ENCODE results near the gene DGKI.
A peak's percentile ranks its signal among the peaks of the same experiment; 100 is the strongest.

DGKI gene

DNA sequence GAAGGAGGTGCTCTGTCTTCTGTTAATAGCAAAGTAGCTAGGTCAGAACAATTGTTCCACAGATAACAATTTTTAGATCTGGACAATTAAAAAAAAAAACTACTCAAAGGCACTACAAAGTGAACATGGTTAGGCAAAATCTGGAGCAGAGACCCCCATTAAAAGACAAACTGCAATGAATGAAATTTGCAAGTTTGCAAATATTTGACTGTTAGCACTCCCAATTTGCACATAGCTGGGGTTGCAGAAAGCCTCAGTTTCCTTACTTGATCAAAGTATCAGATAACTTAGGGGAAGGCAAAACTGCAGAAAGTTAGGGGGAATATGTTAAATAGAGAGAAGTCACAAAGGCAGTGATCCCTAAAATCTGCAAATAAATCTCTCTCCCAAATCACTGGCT lies 68.3 kb downstream of the DGKI start:
- DNase-seq: no peak

- no peak for DNase-seq
These were observed 72.0 kb downstream of the DGKI start for GRCh38 chr7:137774793-137775201.

DNA sequence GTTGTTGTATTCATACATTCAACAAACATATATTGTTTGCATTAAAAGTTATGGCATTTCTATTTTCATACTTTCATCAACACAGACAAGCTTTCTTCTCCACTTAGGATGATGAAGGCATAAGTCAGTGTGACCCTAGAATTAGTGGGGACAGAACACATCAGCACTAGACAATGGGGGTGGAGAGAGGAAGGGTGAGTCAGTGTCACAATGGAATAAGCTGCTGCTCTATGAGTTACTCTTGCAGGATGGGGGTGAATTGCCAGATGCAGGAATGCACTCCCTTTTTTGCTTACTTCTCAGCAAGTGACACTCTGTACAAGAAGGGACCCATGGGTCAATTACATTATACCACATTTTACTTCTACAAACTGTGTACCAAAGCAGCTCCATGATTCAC lies 74.0 kb downstream of the DGKI start:
- no peak for DNase-seq

- no peak for DNase-seq
These were observed 74.5 kb downstream of the DGKI start for GRCh38 chr7:137772316-137772715.

- DNase-seq: no peak
These were observed 75.1 kb downstream of the DGKI start for GRCh38 chr7:137771679-137772078.

DNA sequence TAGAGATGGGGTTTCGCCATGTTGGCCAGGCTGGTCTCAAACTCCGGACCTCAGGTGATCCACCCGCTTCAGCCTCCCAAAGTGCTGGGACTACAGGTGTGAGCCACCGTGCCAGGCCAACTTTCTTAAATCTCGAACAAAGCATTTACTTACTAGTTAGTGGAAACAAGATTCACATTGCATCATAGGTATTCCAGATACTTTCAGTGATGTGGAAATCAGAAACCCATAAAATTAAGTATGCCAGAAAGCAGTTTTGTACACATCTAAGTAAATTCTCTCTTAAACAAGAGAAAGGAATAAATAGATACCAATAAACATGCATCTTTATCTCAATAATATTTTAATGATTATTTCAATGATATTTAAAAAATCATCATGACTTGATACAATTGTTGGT lies 75.5 kb downstream of the DGKI start:
- DNase-seq: no peak

GRCh38 chr7:137768366-137768765 lies 78.4 kb downstream of the DGKI start:
- DNase-seq: no peak

GRCh38 chr7:137762334-137762733 lies 84.4 kb downstream of the DGKI start:
- DNase-seq: no peak

- no peak for DNase-seq
These were observed 86.7 kb downstream of the DGKI start for GRCh38 chr7:137760111-137760510.

DNA sequence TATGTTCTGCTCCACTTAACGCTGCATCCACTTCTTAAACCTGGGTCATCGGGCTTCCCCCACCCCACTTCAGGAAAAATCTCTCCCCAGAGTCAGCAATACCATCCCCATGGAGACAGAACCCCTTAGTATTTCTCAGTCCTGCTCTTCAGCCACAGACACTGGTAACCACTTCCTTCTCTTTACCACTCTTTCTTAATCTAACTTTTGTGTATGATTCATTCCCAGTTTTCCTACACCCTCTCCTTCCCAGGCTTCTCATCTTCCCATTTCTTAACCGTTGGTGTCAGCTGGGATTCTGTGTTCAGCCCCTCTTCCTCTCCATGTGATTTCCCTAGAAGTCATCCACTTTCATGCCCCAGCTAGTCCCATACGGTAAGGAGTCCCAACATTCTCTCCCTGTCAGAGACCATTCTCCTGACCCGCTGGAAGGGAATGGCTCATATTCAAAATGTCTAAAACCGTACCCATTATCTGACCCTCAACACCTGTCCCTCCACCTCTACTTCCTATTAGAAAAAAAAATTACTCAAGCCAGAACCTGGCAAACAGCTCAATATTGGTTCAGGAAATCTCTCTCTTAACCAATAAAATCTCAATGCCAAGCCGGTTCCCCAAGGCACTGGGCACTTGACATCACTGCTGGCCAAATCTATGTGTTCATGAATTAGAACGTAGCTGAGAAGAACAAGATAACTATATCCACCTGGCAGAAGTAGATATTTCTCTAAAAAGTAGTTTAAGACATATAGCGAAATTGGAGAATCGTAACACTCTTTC lies 89.4 kb downstream of the DGKI start:
- DNase-seq: no peak

GRCh38 chr7:137755846-137756651 lies 90.7 kb downstream of the DGKI start:
- no peak for DNase-seq

GRCh38 chr7:137755427-137755826 lies 91.3 kb downstream of the DGKI start:
- DNase-seq: no peak

DNA sequence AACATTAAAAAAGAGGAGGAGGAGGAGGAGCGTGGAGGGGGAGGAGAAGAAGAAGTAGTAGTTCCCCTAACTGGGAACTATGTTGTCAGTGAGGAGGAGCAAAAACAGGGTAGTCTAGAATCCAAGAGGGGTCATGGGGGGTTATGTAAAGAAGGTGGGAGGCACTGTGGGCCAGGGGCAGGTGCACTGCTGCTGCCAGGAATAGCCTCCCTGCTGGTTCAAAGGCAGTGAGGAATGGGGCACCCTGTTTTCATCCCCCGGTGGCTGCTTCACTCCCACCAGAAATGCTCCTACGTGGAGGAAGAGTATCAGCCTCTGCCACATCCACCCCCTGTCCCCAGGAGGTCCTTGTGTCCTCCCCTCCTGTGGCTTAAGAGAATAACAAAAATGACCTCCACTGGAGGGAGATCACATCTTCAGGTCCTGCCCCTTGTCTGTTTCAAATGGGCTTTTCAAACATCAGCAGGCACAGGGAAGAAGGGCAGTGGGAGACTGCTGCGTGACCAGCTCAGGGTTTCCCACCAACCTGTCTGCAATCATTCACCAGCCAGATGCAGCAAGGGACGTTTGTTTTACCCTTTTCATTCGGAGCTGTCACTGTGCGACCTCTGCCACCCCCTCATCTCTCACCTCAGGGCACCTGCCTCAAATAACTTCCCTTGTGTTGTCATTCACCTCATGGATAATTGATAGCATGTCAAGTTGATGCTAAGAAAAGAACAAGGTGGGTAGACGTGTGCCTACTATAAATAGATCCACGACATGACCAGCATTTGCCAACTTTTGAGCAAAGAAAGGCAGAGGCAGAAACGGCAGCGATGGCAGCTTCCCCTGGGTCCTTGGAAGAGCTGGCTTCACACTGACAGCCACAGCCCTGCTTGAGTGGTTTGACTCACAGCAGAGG lies 92.6 kb downstream of the DGKI start:
- peak; percentile 11 for DNase-seq

GRCh38 chr7:137753575-137753947 lies 93.2 kb downstream of the DGKI start:
- no peak for DNase-seq

DNA sequence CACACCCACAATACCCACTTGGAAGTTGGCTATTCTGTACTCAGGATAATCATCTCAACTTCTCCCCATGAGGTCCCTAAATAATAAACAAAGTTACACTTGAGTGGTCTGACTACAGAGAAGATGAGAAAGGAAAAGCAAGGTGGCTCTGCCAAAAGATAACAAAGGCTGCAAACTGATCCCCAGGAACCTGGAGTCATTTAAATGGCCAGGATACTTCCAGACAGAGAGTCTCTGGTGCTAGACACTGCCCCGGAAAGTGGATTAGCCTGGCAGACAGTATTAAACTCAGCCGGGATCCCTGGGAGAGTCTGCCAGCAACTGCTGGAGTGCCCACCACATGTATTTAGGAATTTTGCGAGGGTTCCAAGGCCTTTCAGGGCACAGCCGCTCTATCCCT lies 93.7 kb downstream of the DGKI start:
- no peak for DNase-seq

GRCh38 chr7:137751361-137752009 lies 95.3 kb downstream of the DGKI start:
- DNase-seq: no peak

DNA sequence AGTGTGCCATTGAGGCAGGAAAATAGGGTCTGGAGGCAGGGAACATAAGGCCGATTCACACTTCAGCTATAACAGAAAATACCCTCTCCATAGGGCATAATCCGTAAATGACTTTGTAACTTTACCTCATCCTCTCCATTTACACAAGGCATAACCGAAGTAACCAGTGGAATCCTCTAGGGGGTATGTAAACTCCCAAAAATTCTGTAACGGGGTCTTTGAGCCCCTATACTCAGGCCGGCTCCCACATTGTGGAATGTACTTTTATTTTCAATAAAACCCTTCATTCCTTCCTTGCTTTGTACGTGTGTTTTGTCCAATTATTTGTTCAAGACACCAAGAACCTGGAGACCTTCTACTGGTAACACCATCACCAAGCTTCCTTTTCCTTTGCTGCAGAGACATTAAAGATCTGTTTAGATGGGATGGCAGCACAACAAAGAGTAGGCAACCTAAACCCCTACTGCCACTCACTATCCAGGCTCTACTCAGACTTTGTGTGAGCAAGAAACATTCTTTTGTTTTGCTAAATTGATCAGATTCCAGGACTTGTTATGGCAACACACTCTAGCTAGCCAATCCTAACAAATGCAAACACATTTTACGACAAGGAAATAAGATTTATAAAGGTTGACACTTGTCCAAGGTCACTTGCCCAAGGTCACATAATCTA lies 99.3 kb downstream of the DGKI start:
- no peak for DNase-seq

GRCh38 chr7:137743021-137743420 lies 103.8 kb downstream of the DGKI start:
- no peak for DNase-seq

- no peak for DNase-seq
These were observed 104.7 kb downstream of the DGKI start for GRCh38 chr7:137742051-137742450.

DNA sequence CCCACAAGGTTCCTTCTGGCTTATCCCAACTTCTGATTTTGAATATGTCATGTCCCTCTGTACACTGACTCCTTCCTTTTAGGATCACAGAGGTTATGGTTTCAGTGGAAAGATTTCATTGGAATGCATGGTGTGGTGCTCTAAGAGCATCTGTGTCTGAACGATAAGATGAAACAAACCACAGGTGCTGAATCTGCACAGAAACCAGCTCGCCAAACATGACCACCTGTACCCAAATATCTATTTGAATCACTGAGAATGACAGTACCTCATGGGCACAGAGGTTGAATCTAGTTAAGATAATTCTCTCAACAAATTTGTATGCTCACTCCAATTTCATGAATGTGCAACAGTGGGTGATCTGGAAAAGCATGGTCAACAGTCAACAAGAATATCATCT lies 105.3 kb downstream of the DGKI start:
- DNase-seq: no peak

- DNase-seq: no peak
These were observed 112.6 kb downstream of the DGKI start for GRCh38 chr7:137734221-137734620.

DNA sequence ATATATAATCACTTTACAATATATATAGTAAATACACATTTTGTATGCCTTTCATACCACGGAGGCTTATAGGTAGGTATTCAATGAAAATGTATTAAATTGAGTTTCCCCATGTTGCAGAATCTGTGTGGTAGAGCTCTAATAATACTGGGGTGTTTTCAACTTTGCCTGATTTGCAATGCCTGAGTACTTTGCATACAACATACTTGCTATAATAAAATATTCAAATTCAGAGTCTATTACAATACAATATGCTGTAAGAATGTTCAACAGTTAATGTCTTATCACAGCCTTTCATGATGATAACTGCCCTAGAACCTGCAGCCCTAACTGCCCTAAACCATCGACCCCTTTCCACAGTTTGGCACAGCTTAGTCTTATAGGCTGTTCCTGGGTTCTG lies 114.6 kb downstream of the DGKI start:
- no peak for DNase-seq
